Activated T-cell treated with anti-CD3 and anti-CD28 coated beads for 24 hours (primary cell): Measurements from ENCODE around the gene TRIM4.
"Not testable (repeated sequence)": the region's sequence is repeated elsewhere in the genome, so short reads cannot be mapped to it uniquely, and the experiment has no call there.

Experiments
- DNase-seq: peaks from one replicate; pipeline ENCODE4 v3.0.0-alpha.2; 2020; ENCODE audit warnings: low read depth

Gene TRIM4

GRCh38 chr7:99920149-99920548, 819 bp upstream of the TRIM4 start:
- DNase-seq = no peak

DNA sequence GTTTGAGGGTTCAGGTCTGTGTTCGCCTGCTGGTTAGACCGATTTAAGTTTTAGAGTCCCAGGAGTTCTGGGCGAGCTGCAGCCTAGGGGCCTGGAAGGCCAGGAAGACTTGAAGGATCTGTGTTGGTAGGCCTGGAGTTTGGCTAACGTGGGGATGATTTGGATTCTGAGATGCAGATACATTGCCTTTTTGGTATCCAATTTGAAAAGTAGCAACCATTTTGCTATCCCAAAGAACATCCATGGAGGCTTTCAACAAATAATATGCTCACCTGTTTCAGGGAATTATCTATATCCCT, 433 bp upstream of the TRIM4 start:
- DNase-seq = no peak

DNA sequence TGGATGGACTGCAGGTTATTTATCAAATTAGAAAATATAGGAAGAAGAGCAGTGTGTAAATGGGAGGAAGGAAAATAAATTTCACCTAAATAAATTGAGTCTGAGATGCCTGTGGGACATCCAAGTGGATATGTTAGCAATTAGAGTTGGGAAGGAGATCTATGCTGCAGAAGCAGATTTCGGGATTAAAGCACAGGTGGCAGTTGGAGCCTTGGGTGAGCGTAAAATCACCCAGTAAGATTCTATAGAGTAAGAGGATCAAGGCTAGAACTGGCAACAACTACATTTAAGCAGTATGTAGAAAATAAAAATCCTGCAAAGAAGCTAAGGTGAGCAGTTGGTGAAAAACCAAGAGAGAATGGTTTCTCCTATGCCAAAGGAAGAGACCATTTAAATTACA, 8.4 kb downstream of the TRIM4 start:
- no peak for DNase-seq

- no peak for DNase-seq
Observed at GRCh38 chr7:99901581-99901980, 17.7 kb downstream of the TRIM4 start.

DNA sequence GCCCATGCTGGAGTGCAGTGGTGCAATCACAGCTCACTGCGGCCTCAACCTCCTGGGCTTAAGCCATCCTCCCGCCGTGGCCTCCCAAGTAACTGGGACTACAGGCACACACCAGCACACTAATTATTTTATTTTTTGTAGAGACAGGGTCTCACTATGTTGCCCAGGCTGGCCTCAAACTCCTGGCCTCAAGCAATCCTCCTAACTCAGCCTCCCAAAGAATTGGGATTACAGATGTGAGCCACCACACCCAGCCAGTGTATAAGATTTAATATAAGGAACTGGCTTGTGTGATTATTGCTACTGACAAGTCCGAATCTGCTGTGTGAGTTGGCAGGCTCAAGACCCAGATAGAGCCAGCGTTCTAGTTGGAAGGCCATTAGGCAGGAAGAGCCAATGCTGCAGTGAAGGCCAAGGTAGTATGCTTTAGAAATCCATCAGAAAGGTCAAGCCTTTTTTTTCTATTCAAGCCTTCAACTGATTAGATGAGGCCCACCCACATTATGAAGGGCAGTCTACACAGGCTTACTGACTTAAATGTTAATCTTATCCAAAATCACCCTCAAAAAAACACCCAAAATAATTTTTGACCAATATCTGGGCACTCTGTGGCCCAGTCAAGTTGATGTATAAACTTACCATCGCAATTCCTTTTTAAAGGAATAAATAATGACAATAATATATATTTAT, 19.4 kb downstream of the TRIM4 start:
- DNase-seq = no peak

GRCh38 chr7:99898836-99899235, 20.5 kb downstream of the TRIM4 start:
- DNase-seq = no peak

DNA sequence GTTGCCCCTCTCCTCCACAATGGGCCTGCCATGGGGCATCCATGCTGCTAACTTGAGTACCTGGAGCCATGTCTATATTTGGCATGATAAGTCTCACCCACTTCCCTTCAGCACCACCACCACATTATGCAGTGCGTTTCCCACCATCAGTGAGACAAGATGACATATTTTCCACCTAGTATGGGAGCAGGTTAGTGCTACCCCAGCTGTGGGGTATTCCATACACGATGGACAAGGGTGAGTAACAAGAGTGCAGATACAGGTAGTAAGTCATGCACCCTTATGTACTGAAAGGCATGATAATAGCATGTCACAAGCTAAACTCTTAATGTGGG, 21.3 kb downstream of the TRIM4 start:
- DNase-seq = no peak

GRCh38 chr7:99897322-99898022, 21.9 kb downstream of the TRIM4 start:
- no peak for DNase-seq

- DNase-seq = no peak
Observed at GRCh38 chr7:99894738-99895137, 24.6 kb downstream of the TRIM4 start.

DNA sequence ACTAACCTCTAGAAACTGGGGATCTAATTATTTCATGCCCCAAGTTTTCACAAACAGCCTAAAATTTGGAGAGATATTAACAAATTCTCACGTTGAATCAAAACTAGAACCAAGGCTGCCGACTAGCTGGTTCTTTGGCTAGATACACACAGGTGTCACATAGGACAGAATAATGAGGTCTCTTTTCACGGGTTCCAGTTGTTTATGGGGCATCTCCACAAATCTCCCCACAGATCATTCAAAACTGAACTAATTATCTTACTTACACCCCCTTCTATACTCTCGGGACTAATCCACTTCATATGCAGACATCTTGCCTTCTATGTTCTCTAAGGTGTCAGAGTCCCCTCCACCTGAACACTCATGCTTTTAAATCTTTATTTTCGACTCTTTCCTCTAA, 26.1 kb downstream of the TRIM4 start:
- no peak for DNase-seq

- not testable (repeated sequence) for DNase-seq
Observed at GRCh38 chr7:99890348-99890747, 29.0 kb downstream of the TRIM4 start.

DNA sequence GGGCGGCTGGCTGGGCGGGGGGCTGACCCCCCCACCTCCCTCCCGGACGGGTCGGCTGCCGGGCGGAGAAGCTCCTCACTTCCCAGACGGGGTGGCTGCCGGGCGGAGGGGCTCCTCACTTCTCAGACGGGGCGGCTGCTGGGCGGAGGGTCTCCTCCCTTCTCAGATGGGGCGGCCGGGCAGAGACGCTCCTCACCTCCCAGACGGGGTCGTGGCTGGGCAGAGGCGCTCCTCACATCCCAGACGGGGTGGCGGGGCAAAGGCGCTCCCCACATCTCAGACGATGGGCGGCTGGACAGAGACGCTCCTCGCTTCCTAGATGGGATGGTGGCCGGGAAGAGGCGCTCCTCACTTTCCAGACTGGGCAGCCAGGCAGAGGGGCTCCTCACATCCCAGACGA, 31.0 kb downstream of the TRIM4 start:
- DNase-seq = not testable (repeated sequence)

DNA sequence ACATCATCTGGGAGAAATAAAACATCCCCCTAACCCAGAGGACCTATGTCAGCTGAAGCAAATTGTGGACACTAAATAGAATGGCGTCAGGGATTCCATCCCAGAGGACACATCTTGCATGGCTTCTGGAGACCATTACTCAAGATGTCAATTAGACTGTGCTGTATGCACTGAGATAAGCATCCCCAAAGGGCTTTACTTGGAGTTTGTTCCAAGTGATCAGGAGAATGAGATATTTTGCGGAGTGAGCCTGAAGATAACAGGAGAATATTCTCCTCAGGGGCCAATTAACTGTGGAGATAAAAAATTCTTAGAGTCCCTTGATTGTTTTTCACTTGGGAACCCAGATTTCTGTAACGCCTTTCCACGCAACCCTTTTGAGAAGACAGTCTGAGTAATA, 38.0 kb downstream of the TRIM4 start:
- DNase-seq = no peak

- DNase-seq = no peak
Observed at GRCh38 chr7:99876933-99877332, 42.4 kb downstream of the TRIM4 start, which contains the start of gene OR2AE1. Gene OR2AE1, minus strand, starts transcription at chr7:99877033. Its CDS starts 0 bp downstream, at chr7:99877033.

- no peak for DNase-seq
Observed at GRCh38 chr7:99876491-99876890, 42.8 kb downstream of the TRIM4 start.

DNA sequence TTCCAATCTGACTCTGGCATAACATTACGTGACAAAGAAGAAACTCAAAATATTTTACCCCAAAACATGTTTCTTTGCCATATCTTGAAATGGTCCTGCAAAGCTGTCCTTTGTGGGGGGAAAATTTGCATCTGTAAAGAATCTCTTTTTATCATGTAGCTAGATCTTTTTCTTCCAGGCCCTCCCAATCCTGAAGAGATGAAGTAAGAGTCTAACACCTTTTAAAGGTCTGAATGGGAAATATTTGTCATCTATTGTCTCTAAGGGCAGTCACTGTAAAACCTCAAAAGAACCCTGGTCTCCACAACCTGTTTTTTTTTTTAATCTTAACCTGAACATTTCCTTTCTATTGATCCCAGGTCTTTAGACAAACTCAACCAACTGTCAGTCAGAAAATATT, 51.1 kb downstream of the TRIM4 start:
- no peak for DNase-seq

GRCh38 chr7:99867477-99867876, 51.9 kb downstream of the TRIM4 start:
- not testable (repeated sequence) for DNase-seq

GRCh38 chr7:99863847-99864440, 55.4 kb downstream of the TRIM4 start:
- DNase-seq = no peak

- DNase-seq = no peak
Observed at GRCh38 chr7:99860281-99861127, 58.8 kb downstream of the TRIM4 start.

- no peak for DNase-seq
Observed at GRCh38 chr7:99855236-99855635, 64.1 kb downstream of the TRIM4 start.

DNA sequence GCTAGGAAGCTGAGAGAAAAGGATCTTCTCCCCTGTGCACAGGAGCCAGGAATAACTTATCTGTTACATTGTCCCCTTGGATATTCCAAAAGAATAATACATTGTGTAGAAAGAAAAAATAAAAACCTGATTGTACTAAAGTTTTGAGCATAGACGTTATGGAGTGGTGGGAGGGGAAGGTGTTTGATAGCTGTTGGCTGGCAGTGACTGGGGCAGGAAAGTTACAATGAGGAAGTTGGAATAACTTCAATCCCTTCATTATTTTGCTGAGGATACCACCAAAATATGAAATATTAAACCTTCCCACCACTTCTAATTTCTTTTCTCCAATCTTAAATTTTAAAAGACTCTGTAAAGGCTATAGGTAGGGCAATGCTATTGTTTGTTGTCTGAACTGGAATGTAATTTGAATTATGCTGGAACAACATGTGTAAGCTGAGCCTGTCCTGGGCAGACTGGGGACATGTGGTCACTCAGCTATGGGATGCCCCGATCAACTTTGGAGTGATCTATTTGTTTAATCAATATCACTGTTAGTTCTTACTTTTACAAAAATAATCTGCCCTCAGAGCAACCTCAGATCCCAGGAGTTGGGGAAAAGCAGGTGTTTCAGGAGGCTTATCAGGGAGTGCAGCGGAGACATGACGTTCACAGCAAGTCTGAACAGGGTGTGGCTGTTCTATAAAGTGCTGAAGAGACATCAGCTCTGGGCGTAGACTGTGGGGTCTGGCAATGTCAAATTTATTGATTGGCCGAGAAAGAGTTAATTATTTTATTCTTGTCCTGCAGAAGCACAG, 70.7 kb downstream of the TRIM4 start:
- no peak for DNase-seq

DNA sequence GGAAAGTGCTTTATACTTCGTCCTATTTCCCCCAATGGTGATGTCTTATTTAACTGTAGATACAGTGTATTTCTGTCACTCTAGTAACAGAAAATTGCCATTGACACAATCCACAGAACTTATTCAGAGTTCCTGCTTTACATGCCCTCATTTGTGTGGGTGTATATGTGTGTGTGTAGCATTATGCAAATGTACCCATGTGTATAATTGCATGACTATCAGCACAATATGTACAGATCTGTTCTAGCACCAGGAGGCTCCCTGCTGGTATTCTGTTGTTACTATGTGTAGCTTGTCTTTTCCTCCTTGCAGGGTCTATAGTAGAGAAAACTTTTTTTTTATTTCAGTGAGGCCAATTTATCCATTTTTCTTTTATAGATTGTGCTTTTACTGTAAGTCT, 75.0 kb downstream of the TRIM4 start:
- no peak for DNase-seq
